ENCODE measurements around the gene ZNF691. TPM values are rescaled to one million over a fixed set of nuclear protein-coding genes. Genes with fewer than 3 reads are reported as not detected.
A peak's percentile ranks its signal among the peaks of the same experiment; 100 is the strongest.

The ZNF691 gene
- total and polyA plus RNA-seq, 9 donors: 7.9 to 14.1 (median 12.3) TPM

GRCh38 chr1:42847111-42847595, 740 bp downstream of the ZNF691 start:
- intact Hi-C loops (cut with DNase I): no loop called here
- Histone ChIP-seq H3K9me3 (peaks cover 0 to 3% of the 10 kb centered on the region in 2 donors), H3K27me3 (no peaks in the 10 kb centered on the region), H3K36me3 (no peaks in the 10 kb centered on the region), H3K4me1 (ENCODE audit: insufficient read depth) (peaks cover 8% of the 10 kb centered on the region), H3K4me3 (peak overlapping the region; percentile 93), H3K27ac (no peak overlapping the region)
- no peak for DNase-seq
- WGBS, 3 donors: 3 to 11% (median 9%) methylated on average over 6 of the region's 6 CpGs
- no peak for TF ChIP-seq EP300 (IDR thresholded peaks at IDR 0.05)
- TF ChIP-seq CTCF (IDR thresholded peaks at IDR 0.05): no peak
- TF ChIP-seq POLR2A (IDR thresholded peaks at IDR 0.05): no peak

GRCh38 chr1:42847721-42848460, 1.5 kb downstream of the ZNF691 start:
- no peaks in the 10 kb centered on the region for H3K36me3 ChIP-seq
- H3K9me3 ChIP-seq: peaks cover 0 to 3% of the 10 kb centered on the region in 2 donors
- no peak for DNase-seq
- 75 to 83% (median 76%) methylated on average over 6 of the region's 6 CpGs for WGBS, 3 donors
- no peaks in the 10 kb centered on the region for H3K27me3 ChIP-seq
- intact Hi-C loops (cut with DNase I): no loop called here
- H3K4me3 ChIP-seq: no peak overlapping the region
- H3K27ac ChIP-seq: no peak overlapping the region
- no peak for TF ChIP-seq CTCF (IDR thresholded peaks at IDR 0.05)
- no peak for TF ChIP-seq POLR2A (IDR thresholded peaks at IDR 0.05)
- TF ChIP-seq EP300 (IDR thresholded peaks at IDR 0.05): no peak
- peaks cover 8% of the 10 kb centered on the region for H3K4me1 ChIP-seq (ENCODE audit: insufficient read depth)

GRCh38 chr1:42848823-42849537, 2.6 kb downstream of the ZNF691 start:
- TF ChIP-seq POLR2A (IDR thresholded peaks at IDR 0.05) (no peak), CTCF (IDR thresholded peaks at IDR 0.05) (no peak), EP300 (IDR thresholded peaks at IDR 0.05) (no peak)
- 95 to 97% (median 96%) methylated on average over 2 of the region's 2 CpGs for WGBS, 3 donors
- Histone ChIP-seq H3K36me3 (no peaks in the 10 kb centered on the region), H3K27me3 (no peaks in the 10 kb centered on the region), H3K9me3 (peaks cover 0 to 3% of the 10 kb centered on the region in 2 donors), H3K4me3 (no peak overlapping the region), H3K4me1 (ENCODE audit: insufficient read depth) (peaks cover 8% of the 10 kb centered on the region), H3K27ac (no peak overlapping the region)
- intact Hi-C loops (cut with DNase I): no loop called here
- DNase-seq: no peak

GRCh38 chr1:42849944-42850343, 3.5 kb downstream of the ZNF691 start:
- no peak for DNase-seq
- no peak overlapping the region for H3K4me3 ChIP-seq
- no peaks in the 10 kb centered on the region for H3K36me3 ChIP-seq
- no peaks in the 10 kb centered on the region for H3K27me3 ChIP-seq
- intact Hi-C loops (cut with DNase I): no loop called here
- peaks cover 8% of the 10 kb centered on the region for H3K4me1 ChIP-seq (ENCODE audit: insufficient read depth)
- peaks cover 0 to 3% of the 10 kb centered on the region in 2 donors for H3K9me3 ChIP-seq
- WGBS, 3 donors: 94 to 97% (median 96%) methylated on average over 5 of the region's 5 CpGs
- H3K27ac ChIP-seq: no peak overlapping the region
- TF ChIP-seq EP300 (IDR thresholded peaks at IDR 0.05): no peak
- no peak for TF ChIP-seq POLR2A (IDR thresholded peaks at IDR 0.05)
- TF ChIP-seq CTCF (IDR thresholded peaks at IDR 0.05): no peak
